Testis (tissue), 2 donors: ENCODE data around the gene NRXN3.

Experiments
- CTCF ChIP-seq, 3 experiments: fragments of 450-650 bp in 2 of 3; fragments of 200-600 bp in 1 of 3; sonication (generic) in 1 of 3; IDR thresholded peaks; one replicate each; pipeline ENCODE4 v1.5.1; 2016 to 2019; ENCODE audit warnings: antibody characterized with exemption in 3 of 3, mild to moderate bottlenecking in 2 of 3, moderate library complexity in 1 of 3
- POLR2A ChIP-seq: fragments of 450-650 bp; IDR thresholded peaks from one replicate; pipeline ENCODE4 v1.6.1; 2017; ENCODE audit warnings: antibody characterized with exemption, mild to moderate bottlenecking, moderate library complexity

GRCh38 chr14:78123650-78124253 is 46.4 kb upstream of the NRXN3 start:
- TF ChIP-seq CTCF (IDR thresholded peaks at IDR 0.05): no peak
- no peak for TF ChIP-seq POLR2A
